Thymus (tissue), 11 donors: Measurements from ENCODE around the gene GALNT16. TPM values are rescaled to one million over a fixed set of nuclear protein-coding genes. Genes with fewer than 3 reads are reported as not detected.

Experiments used
- DNase-seq, 9 donors: peaks; one replicate each; pipeline ENCODE4 v3.0.0-alpha.2; 2013; ENCODE audit warnings: low spot score in 9 of 9, low read depth in 6 of 9, missing footprints in 1 of 9
- H3K27ac ChIP-seq, 2 donors: one replicate each; pipeline ENCODE4 v1.5.1; 2013; ENCODE audit warnings: control low read depth in 1 of 2, low read depth in 1 of 2, low read length in 1 of 2, mild to moderate bottlenecking in 1 of 2, moderate library complexity in 1 of 2
- H3K27me3 ChIP-seq, 2 donors: one replicate each; pipeline ENCODE4 v1.5.1; 2013; ENCODE audit warnings: low read length in 1 of 2; ENCODE audit not compliant: control insufficient read depth in 2 of 2, insufficient read depth in 1 of 2
- H3K36me3 ChIP-seq, 2 donors: one replicate each; pipeline ENCODE4 v1.5.1; 2013; ENCODE audit warnings: low read length in 1 of 2, mild to moderate bottlenecking in 1 of 2, moderate library complexity in 1 of 2; ENCODE audit not compliant: control insufficient read depth in 2 of 2, insufficient read depth in 2 of 2
- H3K4me1 ChIP-seq, 2 donors: one replicate each; pipeline ENCODE4 v1.5.1; 2013; ENCODE audit warnings: low read length in 2 of 2; ENCODE audit not compliant: control insufficient read depth in 2 of 2, insufficient read depth in 2 of 2
- H3K4me3 ChIP-seq, 2 donors: one replicate each; pipeline ENCODE4 v1.5.1; 2013; ENCODE audit warnings: low read length in 2 of 2, control low read depth in 1 of 2, mild to moderate bottlenecking in 1 of 2
- H3K9me3 ChIP-seq, 2 donors: one replicate each; pipeline ENCODE4 v1.5.1; 2013; ENCODE audit warnings: low read length in 1 of 2, mild to moderate bottlenecking in 1 of 2; ENCODE audit not compliant: control insufficient read depth in 2 of 2, insufficient read depth in 1 of 2
- WGBS: extraction: QIAGEN DNeasy Blood & Tissue Kit; methylation state at CpG from one replicate; pipeline ENCODE4 v1.1.7; 2013; 5-methylcytosine and 5-hydroxymethylcytosine counted together
- polyA plus RNA-seq: library from polyadenylated mRNA; stranded (reverse); fragments of 200-250 nt; gene quantifications from one replicate; pipeline ENCODE4 v1.2.3, GENCODE V29; 2013
- total RNA-seq: library from RNA; stranded (reverse); fragments of 120-200 nt; gene quantifications from one replicate; pipeline ENCODE4 v1.2.4, GENCODE V29; 2013
- donor health status: healthy.

GALNT16 gene
- total and polyA plus RNA-seq, 2 donors, result 0.76 to 0.91 TPM

GRCh38 chr14:69316449-69317101, 56.6 kb downstream of the GALNT16 start:
- no peaks in the 10 kb centered on the region for H3K36me3 ChIP-seq
- 95% methylated on average over 4 of the region's 4 CpGs for WGBS
- H3K4me3 ChIP-seq, result no peak overlapping the region
- H3K27me3 ChIP-seq, result no peaks in the 10 kb centered on the region
- no peaks in the 10 kb centered on the region for H3K9me3 ChIP-seq
- H3K4me1 ChIP-seq, result no peaks in the 10 kb centered on the region
- no peak for DNase-seq
- no peak overlapping the region for H3K27ac ChIP-seq

- Histone ChIP-seq H3K4me3 (no peak overlapping the region), H3K27ac (no peak overlapping the region), H3K9me3 (no peaks in the 10 kb centered on the region), H3K27me3 (no peaks in the 10 kb centered on the region), H3K36me3 (no peaks in the 10 kb centered on the region), H3K4me1 (no peaks in the 10 kb centered on the region)
- 90% methylated on average over 6 of the region's 6 CpGs for WGBS
- no peak for DNase-seq
These were observed 57.3 kb downstream of the GALNT16 start for GRCh38 chr14:69317102-69317755.

GRCh38 chr14:69317780-69318179, 57.8 kb downstream of the GALNT16 start:
- 94% methylated on average over 5 of the region's 5 CpGs for WGBS
- DNase-seq, result no peak
- Histone ChIP-seq H3K4me3 (no peak overlapping the region), H3K27ac (no peak overlapping the region), H3K9me3 (no peaks in the 10 kb centered on the region), H3K4me1 (no peaks in the 10 kb centered on the region), H3K36me3 (no peaks in the 10 kb centered on the region), H3K27me3 (no peaks in the 10 kb centered on the region)

GRCh38 chr14:69318241-69318640, 58.3 kb downstream of the GALNT16 start:
- Histone ChIP-seq H3K27me3 (no peaks in the 10 kb centered on the region), H3K9me3 (no peaks in the 10 kb centered on the region), H3K27ac (no peak overlapping the region), H3K4me1 (no peaks in the 10 kb centered on the region), H3K4me3 (no peak overlapping the region), H3K36me3 (no peaks in the 10 kb centered on the region)
- WGBS, result 86% methylated on average over 2 of the region's 2 CpGs
- DNase-seq, result no peak

DNA sequence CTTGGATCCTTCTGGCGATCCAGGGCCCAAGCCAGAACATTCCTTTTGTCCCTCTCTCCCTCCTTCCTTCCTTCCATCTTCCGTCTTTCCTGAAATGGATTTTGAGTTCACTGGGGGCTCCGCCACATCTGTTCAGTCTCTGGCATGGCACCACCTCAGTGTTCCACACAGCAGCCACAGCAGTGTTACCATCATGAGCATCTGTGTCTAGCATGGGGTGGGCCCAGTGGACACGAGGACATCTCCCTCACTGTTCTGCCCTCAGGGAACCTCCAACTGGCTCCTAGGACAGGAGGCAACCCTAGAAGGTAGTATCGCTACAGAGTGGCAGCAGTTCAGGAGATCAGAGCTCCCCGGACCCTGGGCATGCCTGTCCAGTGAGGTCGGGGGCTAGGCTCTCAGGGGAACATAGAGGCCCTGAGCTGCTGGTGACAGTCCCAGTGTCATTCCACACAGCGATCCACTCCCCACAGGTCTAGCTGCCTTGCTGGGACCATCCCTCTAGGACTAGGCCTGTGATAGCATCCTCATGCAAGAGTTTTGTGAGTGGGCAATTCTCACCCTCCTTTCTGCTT, 59.0 kb downstream of the GALNT16 start:
- no peak overlapping the region for H3K4me3 ChIP-seq
- DNase-seq, result no peak
- no peaks in the 10 kb centered on the region for H3K27me3 ChIP-seq
- WGBS, result 89% methylated on average over 8 of the region's 8 CpGs
- H3K9me3 ChIP-seq, result no peaks in the 10 kb centered on the region
- H3K4me1 ChIP-seq, result no peaks in the 10 kb centered on the region
- no peak overlapping the region for H3K27ac ChIP-seq
- no peaks in the 10 kb centered on the region for H3K36me3 ChIP-seq

- 98% methylated on average over 8 of the region's 8 CpGs for WGBS
- Histone ChIP-seq H3K4me3 (no peak overlapping the region), H3K27ac (no peak overlapping the region), H3K27me3 (no peaks in the 10 kb centered on the region), H3K9me3 (no peaks in the 10 kb centered on the region), H3K36me3 (no peaks in the 10 kb centered on the region), H3K4me1 (no peaks in the 10 kb centered on the region)
- no peak for DNase-seq
These were observed 60.0 kb downstream of the GALNT16 start for GRCh38 chr14:69319911-69320310.

GRCh38 chr14:69320581-69321365, 60.8 kb downstream of the GALNT16 start:
- no peaks in the 10 kb centered on the region for H3K9me3 ChIP-seq
- H3K4me3 ChIP-seq, result no peak overlapping the region
- no peaks in the 10 kb centered on the region for H3K36me3 ChIP-seq
- WGBS, result 97% methylated on average over 18 of the region's 18 CpGs
- H3K27ac ChIP-seq, result no peak overlapping the region
- H3K4me1 ChIP-seq, result no peaks in the 10 kb centered on the region
- H3K27me3 ChIP-seq, result no peaks in the 10 kb centered on the region
- no peak for DNase-seq

- H3K4me1 ChIP-seq, result no peaks in the 10 kb centered on the region
- WGBS, result 96% methylated on average over 11 of the region's 11 CpGs
- H3K27me3 ChIP-seq, result peaks cover 0 to 2% of the 10 kb centered on the region in 2 donors
- no peak overlapping the region for H3K27ac ChIP-seq
- DNase-seq, result no peak
- no peaks in the 10 kb centered on the region for H3K36me3 ChIP-seq
- H3K4me3 ChIP-seq, result no peak overlapping the region
- no peaks in the 10 kb centered on the region for H3K9me3 ChIP-seq
These were observed 61.8 kb downstream of the GALNT16 start for GRCh38 chr14:69321601-69322330.
